Gastrocnemius medialis (tissue), 4 donors: Measurements from ENCODE around the gene EXOC3L4. TPM values are rescaled to one million over a fixed set of nuclear protein-coding genes. Genes with fewer than 3 reads are reported as not detected.
"Not testable (repeated sequence)": the region's sequence is repeated elsewhere in the genome, so short reads cannot be mapped to it uniquely, and the experiment has no call there.

Experiments
- ATAC-seq, 2 donors: fragments of 150-250 bp; one replicate each; pipeline ENCODE4 v1.9.1; 2016
- DNase-seq, 2 donors: peaks; one replicate each; pipeline ENCODE4 v3.0.0-alpha.2; 2019
- H3K27ac ChIP-seq, 4 donors: fragments of 200-600 bp; sonication (generic); 1 replicate in 1 of 4; 2 replicates in 3 of 4; pipeline ENCODE4 v1.5.1; 2016 to 2018; ENCODE audit warnings: mild to moderate bottlenecking in 2 of 4, moderate library complexity in 1 of 4
- H3K27me3 ChIP-seq, 3 donors: fragments of 200-600 bp; sonication (generic) in 2 of 3; 1 replicate in 1 of 3; 2 replicates in 2 of 3; pipeline versions ENCODE4 v1.5.1 to v1.6.0; 2016 to 2019; ENCODE audit warnings: mild to moderate bottlenecking in 1 of 3, moderate library complexity in 1 of 3
- H3K36me3 ChIP-seq, 2 donors: fragments of 200-600 bp; sonication (generic) in 1 of 2; one replicate each; pipeline ENCODE4 v1.5.1; 2017 to 2018
- H3K4me1 ChIP-seq, 2 donors: fragments of 200-600 bp; sonication (generic) in 1 of 2; one replicate each; pipeline ENCODE4 v1.5.1; 2016 to 2017; ENCODE audit warnings: mild to moderate bottlenecking in 2 of 2
- H3K4me3 ChIP-seq, 4 donors: fragments of 200-600 bp; sonication (generic) in 3 of 4; 1 replicate in 1 of 4; 2 replicates in 3 of 4; pipeline ENCODE4 v1.5.1; 2016 to 2019; ENCODE audit warnings: mild to moderate bottlenecking in 2 of 4
- H3K9me3 ChIP-seq, 3 donors: fragments of 200-600 bp; sonication (generic) in 2 of 3; 1 replicate in 1 of 3; 2 replicates in 2 of 3; pipeline ENCODE4 v1.5.1; 2016 to 2019
- POLR2A ChIP-seq, 2 donors: fragments of 450-650 bp; IDR thresholded peaks; one replicate each; pipeline ENCODE4 v1.6.1; 2017; ENCODE audit warnings: antibody characterized with exemption in 2 of 2, mild to moderate bottlenecking in 2 of 2, moderate library complexity in 2 of 2
- in situ Hi-C, 4 donors: fragments of 200-750 bp; cut with MboI; loops; one replicate each; pipeline versions ENCODE4 v1.15.0 to v1.8.0; 2017; ENCODE audit warnings: low sequenced_read_pairs in 4 of 4
- intact Hi-C: fragments of 100-400 bp; cut with DNase I; formaldehyde crosslinking; loops from one replicate; pipeline ENCODE4 v1.15.1; 2023; ENCODE audit warnings: low total_unique reads
- total RNA-seq, 4 donors: library from RNA; depleted of rRNA; stranded (reverse); fragments of >200 nt; gene quantifications; one replicate each; pipeline versions ENCODE4 v1.1.0 to v1.2.3, GENCODE V29; 2016
- TF ChIP-seq, protein P1 (sequence below), 5 experiments: fragments of 450-650 bp in 3 of 5; fragments of 200-600 bp in 2 of 5; sonication (generic) in 2 of 5; IDR thresholded peaks in 4 of 5; conservative IDR thresholded peaks in 1 of 5; 1 replicate in 4 of 5; 2 replicates in 1 of 5; pipeline ENCODE4 v1.5.1; 2016 to 2019; ENCODE audit warnings: antibody characterized with exemption in 5 of 5, mild to moderate bottlenecking in 3 of 5, moderate library complexity in 3 of 5

Gene EXOC3L4
- total RNA-seq, 4 donors from 2014 or later: 0.35 to 2.4 TPM; not detected in 2

- no peak overlapping the region for H3K27ac ChIP-seq
- ATAC-seq: no peak
- no peaks in the 10 kb centered on the region for H3K27me3 ChIP-seq
- peaks cover 5 to 20% of the 10 kb centered on the region in 2 donors for H3K4me1 ChIP-seq
- in situ Hi-C loops: no loop called here
- no peaks in the 10 kb centered on the region for H3K9me3 ChIP-seq
- no peaks in the 10 kb centered on the region for H3K36me3 ChIP-seq
- H3K4me3 ChIP-seq: no peak overlapping the region
- DNase-seq: no peak
- intact Hi-C loops: no loop called here
- no peak for TF ChIP-seq POLR2A (IDR thresholded peaks at IDR 0.05)
- TF ChIP-seq, protein P1, sequence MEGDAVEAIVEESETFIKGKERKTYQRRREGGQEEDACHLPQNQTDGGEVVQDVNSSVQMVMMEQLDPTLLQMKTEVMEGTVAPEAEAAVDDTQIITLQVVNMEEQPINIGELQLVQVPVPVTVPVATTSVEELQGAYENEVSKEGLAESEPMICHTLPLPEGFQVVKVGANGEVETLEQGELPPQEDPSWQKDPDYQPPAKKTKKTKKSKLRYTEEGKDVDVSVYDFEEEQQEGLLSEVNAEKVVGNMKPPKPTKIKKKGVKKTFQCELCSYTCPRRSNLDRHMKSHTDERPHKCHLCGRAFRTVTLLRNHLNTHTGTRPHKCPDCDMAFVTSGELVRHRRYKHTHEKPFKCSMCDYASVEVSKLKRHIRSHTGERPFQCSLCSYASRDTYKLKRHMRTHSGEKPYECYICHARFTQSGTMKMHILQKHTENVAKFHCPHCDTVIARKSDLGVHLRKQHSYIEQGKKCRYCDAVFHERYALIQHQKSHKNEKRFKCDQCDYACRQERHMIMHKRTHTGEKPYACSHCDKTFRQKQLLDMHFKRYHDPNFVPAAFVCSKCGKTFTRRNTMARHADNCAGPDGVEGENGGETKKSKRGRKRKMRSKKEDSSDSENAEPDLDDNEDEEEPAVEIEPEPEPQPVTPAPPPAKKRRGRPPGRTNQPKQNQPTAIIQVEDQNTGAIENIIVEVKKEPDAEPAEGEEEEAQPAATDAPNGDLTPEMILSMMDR (IDR thresholded peaks at IDR 0.05 in 4 of 5, conservative IDR thresholded peaks at IDR 0.05 in 1 of 5): no peak
These were observed 56.9 kb downstream of the EXOC3L4 start for GRCh38 chr14:103151270-103151945.

DNA sequence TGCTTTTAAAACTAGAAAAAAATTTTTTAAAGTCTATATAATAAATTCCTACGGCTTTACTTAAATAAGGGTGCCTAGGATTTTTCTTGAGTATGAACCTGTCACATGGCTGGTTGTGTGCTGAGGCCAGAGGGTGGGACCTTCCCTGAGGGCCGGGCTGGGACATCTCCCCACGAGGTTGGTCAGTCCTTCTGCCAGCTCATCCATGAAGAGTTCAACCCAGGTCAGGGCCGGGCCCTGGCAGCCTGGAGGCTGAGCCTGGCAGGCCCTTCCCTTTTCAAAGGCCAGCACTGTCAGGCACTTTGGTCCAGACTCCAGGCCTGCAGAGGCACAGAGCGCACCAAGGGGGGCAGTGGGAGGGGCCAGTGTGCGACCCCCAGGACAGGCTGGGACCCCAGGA lies 60.5 kb downstream of the EXOC3L4 start:
- H3K27me3 ChIP-seq: no peaks in the 10 kb centered on the region
- peak; percentile 98 to 99 for ATAC-seq
- DNase-seq: peak; percentile 89 to 95
- peak overlapping the region; percentile 32 to 58 (median 41) for H3K27ac ChIP-seq
- no peaks in the 10 kb centered on the region for H3K9me3 ChIP-seq
- TF ChIP-seq, protein P1 (IDR thresholded peaks at IDR 0.05 in 4 of 5, conservative IDR thresholded peaks at IDR 0.05 in 1 of 5): no peak
- TF ChIP-seq POLR2A (IDR thresholded peaks at IDR 0.05): no peak
- intact Hi-C loops: loop anchor here (2.0 kb wide), 1 partner anchor 32 kb away; the partner anchor contains the start of gene TNFAIP2
- no peak overlapping the region for H3K4me3 ChIP-seq
- in situ Hi-C loops: no loop called here
- no peaks in the 10 kb centered on the region for H3K36me3 ChIP-seq
- H3K4me1 ChIP-seq: peaks cover 5 to 22% of the 10 kb centered on the region in 2 donors

DNA sequence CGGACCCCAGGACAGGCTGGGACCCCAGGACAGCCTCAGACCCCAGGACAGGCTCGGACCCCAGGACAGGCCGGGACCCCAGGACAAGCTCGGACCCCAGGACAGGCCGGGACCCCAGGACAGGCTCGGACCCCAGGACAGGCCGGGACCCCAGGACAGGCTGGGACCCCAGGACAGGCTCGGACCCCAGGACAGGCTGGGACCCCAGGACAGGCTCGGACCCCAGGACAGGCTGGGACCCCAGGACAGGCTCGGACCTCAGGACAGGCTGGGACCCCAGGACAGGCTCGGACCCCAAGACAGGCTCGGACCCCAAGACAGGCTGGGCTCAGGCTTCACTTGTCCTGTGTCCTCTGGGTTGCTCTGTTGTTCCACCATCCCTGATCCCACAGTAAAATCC lies 60.9 kb downstream of the EXOC3L4 start:
- peak overlapping the region in 1 of 4 donors; percentile 21 for H3K27ac ChIP-seq

DNA sequence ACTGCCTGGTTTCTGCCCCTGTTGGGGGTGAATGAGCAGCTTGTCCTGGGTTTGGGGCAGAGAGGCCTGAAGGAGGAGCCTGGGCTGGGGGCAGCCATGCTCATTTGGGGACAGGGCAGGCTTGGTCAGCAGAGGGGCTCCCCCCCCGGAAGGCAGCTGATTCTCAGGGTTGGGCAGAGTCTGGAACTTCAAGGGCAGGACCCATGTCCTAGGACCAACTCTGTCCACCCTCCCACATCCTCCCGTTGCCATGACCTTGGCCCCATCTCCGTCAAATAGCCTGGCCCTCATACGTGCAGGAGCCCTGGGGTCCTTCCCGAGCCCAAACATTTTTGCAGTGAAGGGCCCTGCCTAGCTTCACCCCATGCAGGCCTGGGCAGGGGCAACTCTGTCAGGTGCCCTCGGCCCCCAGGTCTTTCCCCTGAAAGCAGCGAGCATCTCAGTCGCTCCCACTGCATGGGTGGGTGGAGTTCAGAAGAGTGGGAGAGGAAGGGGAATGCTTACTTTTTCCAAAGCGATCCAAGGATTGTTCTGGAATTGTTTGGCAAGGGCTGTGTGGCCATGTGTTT lies 61.4 kb downstream of the EXOC3L4 start:
- Histone ChIP-seq H3K27ac (peak overlapping the region in 2 of 4 donors; percentile 21 to 31), H3K4me1 (peaks cover 5 to 22% of the 10 kb centered on the region in 2 donors), H3K4me3 (no peak overlapping the region), H3K36me3 (no peaks in the 10 kb centered on the region), H3K9me3 (no peaks in the 10 kb centered on the region), H3K27me3 (no peaks in the 10 kb centered on the region)
- ATAC-seq (peak in 1 of 2 donors; percentile 4), DNase-seq (no peak)
- intact Hi-C loops: loop anchor here (2.0 kb wide), 2 partner anchors 33 to 43 kb away; partner anchors contain the start of gene TNFAIP2
- TF ChIP-seq, protein P1 (IDR thresholded peaks at IDR 0.05 in 4 of 5, conservative IDR thresholded peaks at IDR 0.05 in 1 of 5): no peak
- no peak for TF ChIP-seq POLR2A (IDR thresholded peaks at IDR 0.05)
- in situ Hi-C loops: no loop called here

More for the DNA sequence above, 60.9 kb downstream of the EXOC3L4 start:
- in situ Hi-C loops, H3K36me3 ChIP-seq, H3K4me3 ChIP-seq, DNase-seq, H3K9me3 ChIP-seq, H3K27me3 ChIP-seq: not testable (repeated sequence)
- ATAC-seq: peak in 1 of 2 donors; percentile 10
- intact Hi-C loops: loop anchor here (2.0 kb wide), 1 partner anchor 33 kb away; the partner anchor contains the start of gene TNFAIP2
- H3K4me1 ChIP-seq: peaks cover 5 to 22% of the 10 kb centered on the region in 2 donors

DNA sequence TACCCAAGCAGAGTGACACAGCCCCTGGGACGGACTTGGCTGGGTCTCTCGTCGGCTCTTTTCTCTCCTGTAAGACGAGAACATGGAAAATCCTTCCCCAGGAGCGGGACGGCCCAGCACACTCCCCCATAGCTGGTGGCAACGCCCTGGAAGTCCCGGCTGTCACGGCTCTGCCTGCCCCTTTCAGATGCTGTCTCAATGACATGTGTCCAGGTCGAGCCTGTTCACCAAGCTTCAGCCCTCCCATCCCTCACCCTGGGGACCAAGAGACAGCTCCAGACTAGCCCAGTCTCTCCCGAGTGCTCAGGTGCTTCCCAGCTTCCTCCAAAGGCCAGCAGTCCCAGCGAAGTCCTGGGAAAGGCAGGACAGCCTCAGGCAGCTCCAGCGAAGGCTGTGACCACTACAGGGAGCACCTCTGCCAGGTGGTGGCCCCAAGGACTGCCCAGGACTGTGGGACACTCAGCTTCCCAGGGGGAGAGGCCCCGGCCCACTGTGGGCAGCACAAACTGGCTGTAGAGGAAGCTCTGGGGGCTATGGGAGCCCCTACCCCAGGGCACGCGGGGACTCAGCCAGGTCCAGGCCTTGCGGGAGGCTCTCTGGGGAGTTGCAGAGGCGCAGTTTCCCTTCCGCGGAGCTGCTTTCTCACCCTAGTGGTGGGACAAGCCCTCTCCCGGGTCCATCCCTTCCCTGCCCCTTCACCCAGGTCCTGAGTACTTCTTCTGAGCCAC lies 62.3 kb downstream of the EXOC3L4 start:
- no peaks in the 10 kb centered on the region for H3K27me3 ChIP-seq
- H3K4me3 ChIP-seq: no peak overlapping the region
- in situ Hi-C loops (no loop called here), intact Hi-C loops (loop anchor here (2.0 kb wide), 1 partner anchor 42 kb away; no protein-coding TSS in a partner anchor)
- DNase-seq: no peak
- ATAC-seq: peak in 1 of 2 donors; percentile 25
- peaks cover 5 to 22% of the 10 kb centered on the region in 2 donors for H3K4me1 ChIP-seq
- no peaks in the 10 kb centered on the region for H3K9me3 ChIP-seq
- TF ChIP-seq, protein P1 (IDR thresholded peaks at IDR 0.05 in 4 of 5, conservative IDR thresholded peaks at IDR 0.05 in 1 of 5): no peak
- no peak for TF ChIP-seq POLR2A (IDR thresholded peaks at IDR 0.05)
- H3K36me3 ChIP-seq: no peaks in the 10 kb centered on the region
- peak overlapping the region in 2 of 4 donors; percentile 21 to 31 for H3K27ac ChIP-seq
